Measurements from ENCODE around the gene LORICRIN. TPM values are rescaled to one million over a fixed set of nuclear protein-coding genes. Genes with fewer than 3 reads are reported as not detected.

Gene LORICRIN
- total RNA-seq, 1 donor from 2014 or later, result not detected

GRCh38 chr1:153233448-153233847 lies 26.0 kb upstream of the LORICRIN start:
- no peaks in the 10 kb centered on the region for H3K36me3 Mint-ChIP-seq (ENCODE audit: low read depth, unreplicated experiment)
- H3K4me1 Mint-ChIP-seq (ENCODE audit: unreplicated experiment), result no peaks in the 10 kb centered on the region
- TF ChIP-seq, protein P1, sequence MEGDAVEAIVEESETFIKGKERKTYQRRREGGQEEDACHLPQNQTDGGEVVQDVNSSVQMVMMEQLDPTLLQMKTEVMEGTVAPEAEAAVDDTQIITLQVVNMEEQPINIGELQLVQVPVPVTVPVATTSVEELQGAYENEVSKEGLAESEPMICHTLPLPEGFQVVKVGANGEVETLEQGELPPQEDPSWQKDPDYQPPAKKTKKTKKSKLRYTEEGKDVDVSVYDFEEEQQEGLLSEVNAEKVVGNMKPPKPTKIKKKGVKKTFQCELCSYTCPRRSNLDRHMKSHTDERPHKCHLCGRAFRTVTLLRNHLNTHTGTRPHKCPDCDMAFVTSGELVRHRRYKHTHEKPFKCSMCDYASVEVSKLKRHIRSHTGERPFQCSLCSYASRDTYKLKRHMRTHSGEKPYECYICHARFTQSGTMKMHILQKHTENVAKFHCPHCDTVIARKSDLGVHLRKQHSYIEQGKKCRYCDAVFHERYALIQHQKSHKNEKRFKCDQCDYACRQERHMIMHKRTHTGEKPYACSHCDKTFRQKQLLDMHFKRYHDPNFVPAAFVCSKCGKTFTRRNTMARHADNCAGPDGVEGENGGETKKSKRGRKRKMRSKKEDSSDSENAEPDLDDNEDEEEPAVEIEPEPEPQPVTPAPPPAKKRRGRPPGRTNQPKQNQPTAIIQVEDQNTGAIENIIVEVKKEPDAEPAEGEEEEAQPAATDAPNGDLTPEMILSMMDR (IDR thresholded peaks at IDR 0.05; ENCODE audit: unreplicated experiment), result no peak
- H3K4me3 Mint-ChIP-seq (ENCODE audit: unreplicated experiment), result no peak overlapping the region
- H3K27me3 Mint-ChIP-seq (ENCODE audit: unreplicated experiment), result peaks cover 7% of the 10 kb centered on the region
- no peaks in the 10 kb centered on the region for H3K9me3 Mint-ChIP-seq (ENCODE audit: unreplicated experiment)
- H3K27ac Mint-ChIP-seq (ENCODE audit: unreplicated experiment), result no peak overlapping the region
- no peak for DNase-seq (ENCODE audit: low spot score)

DNA sequence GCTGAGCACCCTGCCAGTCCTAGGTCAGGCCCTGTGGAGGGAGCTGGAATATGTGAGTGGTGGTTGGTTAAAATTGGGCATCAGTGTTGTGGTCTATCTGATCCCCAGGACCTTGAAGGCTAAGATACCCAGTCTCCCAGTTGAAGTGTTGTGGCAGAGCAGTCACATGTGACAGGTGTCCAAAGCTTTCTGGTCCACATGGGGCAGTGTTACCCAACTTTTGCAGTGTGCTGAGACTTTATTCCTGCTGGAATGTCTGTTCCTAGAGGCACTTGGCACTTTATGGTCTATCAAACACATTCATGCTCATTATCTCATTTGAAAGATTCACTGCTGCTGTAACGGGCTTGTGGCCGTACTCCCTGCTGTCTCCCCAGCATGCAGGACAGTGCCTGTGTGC lies 21.0 kb upstream of the LORICRIN start:
- H3K4me3 Mint-ChIP-seq (ENCODE audit: unreplicated experiment), result no peak overlapping the region
- H3K27ac Mint-ChIP-seq (ENCODE audit: unreplicated experiment), result no peak overlapping the region
- H3K9me3 Mint-ChIP-seq (ENCODE audit: unreplicated experiment), result no peaks in the 10 kb centered on the region
- TF ChIP-seq, protein P1 (IDR thresholded peaks at IDR 0.05; ENCODE audit: unreplicated experiment), result no peak
- no peaks in the 10 kb centered on the region for H3K4me1 Mint-ChIP-seq (ENCODE audit: unreplicated experiment)
- DNase-seq (ENCODE audit: low spot score), result no peak
- H3K27me3 Mint-ChIP-seq (ENCODE audit: unreplicated experiment), result peaks cover 2% of the 10 kb centered on the region
- H3K36me3 Mint-ChIP-seq (ENCODE audit: low read depth, unreplicated experiment), result no peaks in the 10 kb centered on the region

DNA sequence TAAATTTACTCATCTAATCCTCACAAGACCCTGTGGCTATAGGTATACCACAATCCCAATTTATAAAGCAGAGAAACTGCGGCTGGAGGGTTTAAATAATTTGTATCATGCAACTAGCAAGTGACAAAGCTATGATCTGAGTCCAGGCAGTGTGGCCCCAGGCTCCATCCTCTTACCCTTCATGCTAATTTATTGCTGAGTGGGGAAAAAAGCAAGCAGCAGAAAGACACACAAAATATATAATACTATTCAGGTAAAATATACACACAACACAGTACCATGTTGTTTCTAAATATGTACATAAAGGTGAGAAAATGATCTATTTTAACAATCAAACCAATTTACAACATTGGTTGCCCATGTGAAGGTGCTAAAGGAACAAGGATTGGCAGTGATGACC lies 17.3 kb upstream of the LORICRIN start:
- Mint-ChIP-seq H3K9me3 (ENCODE audit: unreplicated experiment) (no peaks in the 10 kb centered on the region), H3K36me3 (ENCODE audit: low read depth, unreplicated experiment) (peaks cover 7% of the 10 kb centered on the region), H3K27ac (ENCODE audit: unreplicated experiment) (no peak overlapping the region), H3K27me3 (ENCODE audit: unreplicated experiment) (peaks cover 7% of the 10 kb centered on the region), H3K4me1 (ENCODE audit: unreplicated experiment) (no peaks in the 10 kb centered on the region), H3K4me3 (ENCODE audit: unreplicated experiment) (no peak overlapping the region)
- TF ChIP-seq, protein P1 (IDR thresholded peaks at IDR 0.05; ENCODE audit: unreplicated experiment), result no peak
- DNase-seq (ENCODE audit: low spot score), result no peak

- peaks cover 8% of the 10 kb centered on the region for H3K27me3 Mint-ChIP-seq (ENCODE audit: unreplicated experiment)
- peaks cover 6% of the 10 kb centered on the region for H3K4me1 Mint-ChIP-seq (ENCODE audit: unreplicated experiment)
- H3K4me3 Mint-ChIP-seq (ENCODE audit: unreplicated experiment), result no peak overlapping the region
- DNase-seq (ENCODE audit: low spot score), result no peak
- H3K27ac Mint-ChIP-seq (ENCODE audit: unreplicated experiment), result no peak overlapping the region
- H3K9me3 Mint-ChIP-seq (ENCODE audit: unreplicated experiment), result no peaks in the 10 kb centered on the region
- peaks cover 7% of the 10 kb centered on the region for H3K36me3 Mint-ChIP-seq (ENCODE audit: low read depth, unreplicated experiment)
- TF ChIP-seq, protein P1 (IDR thresholded peaks at IDR 0.05; ENCODE audit: unreplicated experiment), result no peak
These were observed 14.0 kb upstream of the LORICRIN start for GRCh38 chr1:153245466-153245865.

- Mint-ChIP-seq H3K4me3 (ENCODE audit: unreplicated experiment) (no peak overlapping the region), H3K27ac (ENCODE audit: unreplicated experiment) (no peak overlapping the region), H3K36me3 (ENCODE audit: low read depth, unreplicated experiment) (peaks cover 7% of the 10 kb centered on the region), H3K4me1 (ENCODE audit: unreplicated experiment) (peaks cover 7% of the 10 kb centered on the region), H3K27me3 (ENCODE audit: unreplicated experiment) (peaks cover 6% of the 10 kb centered on the region), H3K9me3 (ENCODE audit: unreplicated experiment) (no peaks in the 10 kb centered on the region)
- TF ChIP-seq, protein P1 (IDR thresholded peaks at IDR 0.05; ENCODE audit: unreplicated experiment), result no peak
- no peak for DNase-seq (ENCODE audit: low spot score)
These were observed 13.5 kb upstream of the LORICRIN start for GRCh38 chr1:153246018-153246417.

Data from endothelial cell (in vitro differentiated cells).